Testis (tissue), 3 donors: ENCODE measurements around the gene SLC3A2. TPM values are rescaled to one million over a fixed set of nuclear protein-coding genes. Genes with fewer than 3 reads are reported as not detected.
"Not testable (repeated sequence)": the region's sequence is repeated elsewhere in the genome, so short reads cannot be mapped to it uniquely, and the experiment has no call there.

Source experiments
- DNase-seq: peaks from one replicate; pipeline ENCODE4 v3.0.0-alpha.2; 2019
- H3K27ac ChIP-seq, 2 donors: fragments of 200-600 bp; sonication (generic); one replicate each; pipeline ENCODE4 v1.5.1; 2019
- H3K27me3 ChIP-seq: fragments of 200-600 bp; sonication (generic); one replicate; pipeline ENCODE4 v1.5.1; 2019
- H3K36me3 ChIP-seq: fragments of 200-600 bp; sonication (generic); one replicate; pipeline ENCODE4 v1.5.1; 2017; ENCODE audit warnings: low read depth; ENCODE audit errors: missing control alignments
- H3K4me1 ChIP-seq: fragments of 200-600 bp; sonication (generic); one replicate; pipeline ENCODE4 v1.5.1; 2019
- H3K4me3 ChIP-seq, 2 donors: fragments of 200-600 bp; sonication (generic); one replicate each; pipeline ENCODE4 v1.5.1; 2017 to 2019
- H3K9me3 ChIP-seq: fragments of 200-600 bp; sonication (generic); one replicate; pipeline ENCODE4 v1.5.1; 2017
- CTCF ChIP-seq, 3 experiments: fragments of 450-650 bp in 2 of 3; fragments of 200-600 bp in 1 of 3; sonication (generic) in 1 of 3; IDR thresholded peaks; one replicate each; pipeline ENCODE4 v1.5.1; 2016 to 2019; ENCODE audit warnings: antibody characterized with exemption in 3 of 3, mild to moderate bottlenecking in 2 of 3, moderate library complexity in 1 of 3
- POLR2A ChIP-seq: fragments of 450-650 bp; IDR thresholded peaks from one replicate; pipeline ENCODE4 v1.6.1; 2017; ENCODE audit warnings: antibody characterized with exemption, mild to moderate bottlenecking, moderate library complexity
- WGBS, 2 donors: methylation state at CpG; one replicate each; pipeline ENCODE4 v1.1.5; 2018; 5-methylcytosine and 5-hydroxymethylcytosine counted together
- intact Hi-C: fragments of 100-400 bp; cut with DNase I; formaldehyde crosslinking; loops from one replicate; pipeline ENCODE4 v1.15.1; 2023; ENCODE audit warnings: low total_unique reads
- polyA plus RNA-seq: library from polyadenylated mRNA; stranded (reverse); fragments of 350-450 nt; fragmentation: Illumina TruSeq; extraction: RNeasy Lipid Tissue Mini Kit (QIAGEN cat#74804); gene quantifications from one replicate; pipeline ENCODE4 v1.2.3, GENCODE V29; 2014; ENCODE audit warnings: low read depth, low replicate concordance; ENCODE audit not compliant: insufficient read depth
- small RNA-seq, 2 donors: library from RNA; depleted of rRNA; stranded (forward); fragments of <200 nt; gene quantifications; one replicate each; pipeline ENCODE3, GENCODE V24; 2016
- total RNA-seq, 2 donors: library from RNA; depleted of rRNA; stranded (reverse); fragments of >200 nt; gene quantifications; one replicate each; pipeline ENCODE4 v1.2.3, GENCODE V29; 2016

The SLC3A2 gene
- total and polyA plus RNA-seq, 3 donors from 2014 or later = 166 to 271 (median 227) TPM

- H3K27me3 ChIP-seq = no peaks in the 10 kb centered on the region
- no peak overlapping the region for H3K27ac ChIP-seq
- peaks cover 4% of the 10 kb centered on the region for H3K4me1 ChIP-seq
- TF ChIP-seq POLR2A (no peak), CTCF (IDR thresholded peaks at IDR 0.05) (no peak)
- no peak overlapping the region for H3K4me3 ChIP-seq
- no peaks in the 10 kb centered on the region for H3K9me3 ChIP-seq
- no peaks in the 10 kb centered on the region for H3K36me3 ChIP-seq
- DNase-seq = no peak
- intact Hi-C loops = no loop called here
- WGBS, 2 donors = 72 to 76% methylated on average over 8 of the region's 8 CpGs
These were observed 51.0 kb downstream of the SLC3A2 start for GRCh38 chr11:62931499-62932278.

GRCh38 chr11:62933285-62933684, 52.6 kb downstream of the SLC3A2 start:
- WGBS, 2 donors = 85 to 88% methylated on average over 13 of the region's 13 CpGs
- Histone ChIP-seq H3K27me3 (no peaks in the 10 kb centered on the region), H3K4me3 (no peak overlapping the region), H3K9me3 (no peaks in the 10 kb centered on the region), H3K4me1 (no peaks in the 10 kb centered on the region), H3K27ac (no peak overlapping the region), H3K36me3 (no peaks in the 10 kb centered on the region)
- TF ChIP-seq POLR2A (no peak), CTCF (IDR thresholded peaks at IDR 0.05) (no peak)
- intact Hi-C loops = no loop called here
- DNase-seq = no peak

- H3K4me1 ChIP-seq = no peaks in the 10 kb centered on the region
- TF ChIP-seq CTCF (IDR thresholded peaks at IDR 0.05) (no peak), POLR2A (no peak)
- WGBS, 2 donors = 87 to 92% methylated on average over 4 to 5 of the region's 5 CpGs
- H3K27me3 ChIP-seq = no peaks in the 10 kb centered on the region
- DNase-seq = no peak
- no peaks in the 10 kb centered on the region for H3K9me3 ChIP-seq
- intact Hi-C loops = no loop called here
- H3K4me3 ChIP-seq = no peak overlapping the region
- no peaks in the 10 kb centered on the region for H3K36me3 ChIP-seq
- H3K27ac ChIP-seq = no peak overlapping the region
These were observed 53.2 kb downstream of the SLC3A2 start for GRCh38 chr11:62933750-62934495.

GRCh38 chr11:62934496-62934785, 53.7 kb downstream of the SLC3A2 start:
- TF ChIP-seq POLR2A (no peak), CTCF (IDR thresholded peaks at IDR 0.05) (no peak)
- intact Hi-C loops = no loop called here

GRCh38 chr11:62937528-62937927, 56.8 kb downstream of the SLC3A2 start:
- H3K27me3 ChIP-seq, H3K4me1 ChIP-seq, intact Hi-C loops: not testable (repeated sequence)

More at GRCh38 chr11:62934496-62934785, 53.7 kb downstream of the SLC3A2 start:
- Histone ChIP-seq H3K4me3 (no peak overlapping the region), H3K4me1 (no peaks in the 10 kb centered on the region), H3K36me3 (no peaks in the 10 kb centered on the region), H3K27me3 (no peaks in the 10 kb centered on the region), H3K9me3 (no peaks in the 10 kb centered on the region), H3K27ac (no peak overlapping the region)
- DNase-seq = no peak
- 40 to 50% methylated on average over 1 of the region's 1 CpG for WGBS, 2 donors

More at GRCh38 chr11:62937528-62937927, 56.8 kb downstream of the SLC3A2 start:
- H3K4me3 ChIP-seq, H3K9me3 ChIP-seq, DNase-seq, H3K27ac ChIP-seq, H3K36me3 ChIP-seq: not testable (repeated sequence)
- WGBS, 2 donors = 80 to 83% methylated on average over 2 of the region's 2 CpGs

Small RNA genes lying within 50 kb of the gene (small RNA-seq; reads per million reads assigned to genes)
- 0 reads per million in 2 donors for gene RF00099
- gene RN7SL259P = 0 reads per million in 2 donors
- 0 reads per million in 2 donors for gene SNORD22
- gene SNORD26 = 0 reads per million in 2 donors
- gene SNORD27 = 0 reads per million in 2 donors
- 0 reads per million in 2 donors for gene SNORD28
- gene SNORD30 = 1,346 to 1,802 reads per million in 2 donors

Other genes starting within 250 kb of the SLC3A2 start
- 100 to 1,000 TPM; 152 to 219 TPM for gene GANAB, start 234.3 kb upstream of the SLC3A2 start, total RNA-seq
- 190 TPM for gene GANAB, start 234.3 kb upstream of the SLC3A2 start, polyA plus RNA-seq
- 10 to 100 TPM; 20.0 to 24.7 TPM for gene INTS5, start 227.6 kb upstream of the SLC3A2 start, total RNA-seq
- gene INTS5, start 227.6 kb upstream of the SLC3A2 start, polyA plus RNA-seq = 12.6 TPM
- gene C11orf98, start 215.7 kb upstream of the SLC3A2 start, total RNA-seq = 10 to 100 TPM; 39.3 to 62.8 TPM
- gene C11orf98, start 215.7 kb upstream of the SLC3A2 start, polyA plus RNA-seq = 100 TPM
- 1 to 10 TPM; 2.4 to 3.7 TPM for gene CSKMT, start 215.6 kb upstream of the SLC3A2 start, total RNA-seq
- 2.0 TPM for gene CSKMT, start 215.6 kb upstream of the SLC3A2 start, polyA plus RNA-seq
- 1 to 10 TPM; 8.0 to 8.1 TPM for gene UQCC3, start 209.2 kb upstream of the SLC3A2 start, total RNA-seq
- gene UQCC3, start 209.2 kb upstream of the SLC3A2 start, polyA plus RNA-seq = 4.2 TPM
- gene LBHD1, start 208.6 kb upstream of the SLC3A2 start, total RNA-seq = 10 to 100 TPM in 1 of 2 donors, 1 to 10 TPM in 1; 8.2 to 11.6 TPM
- gene LBHD1, start 208.6 kb upstream of the SLC3A2 start, polyA plus RNA-seq = 11.1 TPM
- gene UBXN1, start 201.8 kb upstream of the SLC3A2 start, total RNA-seq = 100 to 1,000 TPM; 173 to 190 TPM
- 196 TPM for gene UBXN1, start 201.8 kb upstream of the SLC3A2 start, polyA plus RNA-seq
- 1 to 10 TPM; 4.7 to 5.6 TPM for gene LRRN4CL, start 191.4 kb upstream of the SLC3A2 start, total RNA-seq
- 5.0 TPM for gene LRRN4CL, start 191.4 kb upstream of the SLC3A2 start, polyA plus RNA-seq
- 100 to 1,000 TPM; 292 to 525 TPM for gene BSCL2, start 173.5 kb upstream of the SLC3A2 start, total RNA-seq
- gene BSCL2, start 173.5 kb upstream of the SLC3A2 start, polyA plus RNA-seq = 519 TPM
- gene GNG3, start 173.2 kb upstream of the SLC3A2 start, total RNA-seq = 1 to 10 TPM; 2.0 to 4.5 TPM
- 11.1 TPM for gene GNG3, start 173.2 kb upstream of the SLC3A2 start, polyA plus RNA-seq
- 10 to 100 TPM; 31.8 to 42.5 TPM for gene HNRNPUL2, start 153.4 kb upstream of the SLC3A2 start, total RNA-seq
- 42.9 TPM for gene HNRNPUL2, start 153.4 kb upstream of the SLC3A2 start, polyA plus RNA-seq
- 10 to 100 TPM; 34.0 to 39.5 TPM for gene TTC9C, start 152.4 kb upstream of the SLC3A2 start, total RNA-seq
- gene TTC9C, start 152.4 kb upstream of the SLC3A2 start, polyA plus RNA-seq = 41.5 TPM
- 10 to 100 TPM; 14.0 to 17.4 TPM for gene ZBTB3, start 126.7 kb upstream of the SLC3A2 start, total RNA-seq
- gene ZBTB3, start 126.7 kb upstream of the SLC3A2 start, polyA plus RNA-seq = 6.7 TPM
- 10 to 100 TPM; 48.1 to 71.2 TPM for gene POLR2G, start 119.3 kb upstream of the SLC3A2 start, total RNA-seq
- 78.6 TPM for gene POLR2G, start 119.3 kb upstream of the SLC3A2 start, polyA plus RNA-seq
- 10 to 100 TPM; 22.4 to 32.0 TPM for gene TAF6L, start 109.5 kb upstream of the SLC3A2 start, total RNA-seq
- 13.6 TPM for gene TAF6L, start 109.5 kb upstream of the SLC3A2 start, polyA plus RNA-seq
- gene TMEM179B, start 93.5 kb upstream of the SLC3A2 start, total RNA-seq = 100 to 1,000 TPM; 119 to 124 TPM
- 87.0 TPM for gene TMEM179B, start 93.5 kb upstream of the SLC3A2 start, polyA plus RNA-seq
- gene TMEM223, start 88.9 kb upstream of the SLC3A2 start, total RNA-seq = 10 to 100 TPM; 24.1 to 25.5 TPM
- 11.5 TPM for gene TMEM223, start 88.9 kb upstream of the SLC3A2 start, polyA plus RNA-seq
- gene NXF1, start 75.5 kb upstream of the SLC3A2 start, total RNA-seq = 10 to 100 TPM; 94.6 to 98.7 TPM
- gene NXF1, start 75.5 kb upstream of the SLC3A2 start, polyA plus RNA-seq = 88.3 TPM
- gene STX5, start 48.8 kb upstream of the SLC3A2 start, total RNA-seq = 10 to 100 TPM; 42.2 to 49.1 TPM
- 55.0 TPM for gene STX5, start 48.8 kb upstream of the SLC3A2 start, polyA plus RNA-seq
- gene TEX54, start 48.1 kb upstream of the SLC3A2 start, total RNA-seq = 10 to 100 TPM; 18.4 to 38.1 TPM
- gene TEX54, start 48.1 kb upstream of the SLC3A2 start, polyA plus RNA-seq = 40.7 TPM
- gene WDR74, start 41.3 kb upstream of the SLC3A2 start, total RNA-seq = 10 to 100 TPM; 33.4 to 46.7 TPM
- gene WDR74, start 41.3 kb upstream of the SLC3A2 start, polyA plus RNA-seq = 39.0 TPM
- gene CHRM1, start 40.5 kb downstream of the SLC3A2 start, total RNA-seq = under 1 TPM; 0.06 to 0.39 TPM
- gene CHRM1, start 40.5 kb downstream of the SLC3A2 start, polyA plus RNA-seq = 0.45 TPM
- not detected for gene SLC22A6, start 104.1 kb downstream of the SLC3A2 start, total RNA-seq
- gene SLC22A6, start 104.1 kb downstream of the SLC3A2 start, polyA plus RNA-seq = not detected
- gene SLC22A8, start 134.9 kb downstream of the SLC3A2 start, total RNA-seq = under 1 TPM in 1 of 2 donors, not detected in 1; 0.06 TPM
- gene SLC22A8, start 134.9 kb downstream of the SLC3A2 start, polyA plus RNA-seq = not detected